Activated CD4-positive, alpha-beta T cell treated with anti-CD3 and anti-CD28 coated beads, Interleukin-2, Interleukin-6, amounts not matched to agents 100 ng/mL and 50 ng/mL, durations not matched to agents 16 hours and 8 hours (primary cell): Measurements from ENCODE around the gene TMTC4.

Source experiments
- DNase-seq: peaks from one replicate; pipeline ENCODE4 v3.0.0-alpha.2; 2020

Gene TMTC4

DNA sequence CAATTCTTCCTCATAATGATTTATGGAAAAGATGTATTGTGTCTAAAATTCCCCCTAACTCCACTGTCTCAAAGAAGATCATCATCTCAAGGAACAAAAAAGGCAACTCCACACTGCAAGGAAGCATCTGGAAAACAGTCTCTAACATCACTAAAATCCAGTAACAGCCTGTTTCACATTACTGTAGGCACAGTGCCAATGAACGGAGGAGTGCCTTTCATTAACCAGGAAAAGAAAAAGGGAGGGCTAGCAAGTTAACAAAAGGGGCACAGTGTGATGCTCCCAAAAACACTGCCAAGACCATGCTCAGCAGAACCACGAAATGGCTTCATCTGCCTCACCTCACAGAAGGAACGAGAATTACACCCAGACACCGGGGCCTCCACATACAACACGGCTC, 8.5 kb downstream of the TMTC4 start:
- no peak for DNase-seq

DNA sequence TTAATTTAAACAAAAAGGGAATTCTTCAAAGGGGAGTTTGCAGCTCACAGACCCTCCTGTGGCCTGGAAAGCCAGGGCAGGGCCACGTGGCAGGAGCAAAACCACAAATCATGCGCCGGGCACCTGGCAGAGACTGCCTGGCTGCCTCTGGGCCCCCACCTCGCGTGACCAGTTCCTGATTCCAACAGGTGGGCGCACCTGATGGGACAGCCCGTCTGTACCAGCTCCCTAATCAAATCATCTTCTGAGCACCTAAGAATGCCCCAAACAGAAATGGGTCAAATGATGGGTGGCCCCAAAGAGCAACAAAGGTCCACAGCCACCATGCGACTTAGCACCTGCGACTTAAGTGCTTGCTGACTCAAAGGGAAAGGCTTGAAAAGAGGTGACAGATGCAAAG, 9.2 kb downstream of the TMTC4 start:
- no peak for DNase-seq

DNA sequence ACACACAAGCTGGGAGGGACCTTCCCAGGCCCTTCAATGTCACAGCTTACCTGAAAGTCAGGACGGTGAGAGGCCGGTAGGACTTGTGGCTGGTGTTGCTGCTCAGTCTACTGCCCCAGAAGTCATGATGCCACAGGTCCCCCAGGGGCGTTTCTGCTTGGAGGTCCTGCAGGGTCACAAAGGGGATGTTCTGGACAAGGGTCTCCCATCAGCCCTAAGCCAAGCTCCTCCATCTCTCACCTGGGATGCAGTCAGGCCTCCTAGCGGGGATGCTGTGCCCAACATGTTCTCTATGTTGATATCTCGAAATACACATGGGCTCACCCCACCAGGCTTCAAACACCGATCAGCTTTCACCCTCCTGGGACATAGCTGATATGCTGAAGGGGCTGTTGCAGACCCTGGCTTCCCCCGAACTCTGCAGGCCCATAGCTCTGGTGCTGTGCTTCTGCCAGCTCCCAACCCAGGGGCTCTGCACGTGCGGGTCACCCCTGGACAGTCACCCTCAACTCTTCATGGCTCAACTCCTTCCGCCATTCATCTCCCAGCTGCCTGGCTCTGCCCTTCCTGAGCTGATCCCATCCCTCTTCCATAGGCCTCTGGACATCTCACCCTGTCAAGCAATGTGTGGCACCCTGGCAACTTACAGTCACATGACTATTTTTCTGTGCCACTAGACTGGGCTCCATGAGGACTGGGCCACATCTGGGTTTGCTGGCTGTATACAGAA, 10.3 kb downstream of the TMTC4 start:
- no peak for DNase-seq

DNA sequence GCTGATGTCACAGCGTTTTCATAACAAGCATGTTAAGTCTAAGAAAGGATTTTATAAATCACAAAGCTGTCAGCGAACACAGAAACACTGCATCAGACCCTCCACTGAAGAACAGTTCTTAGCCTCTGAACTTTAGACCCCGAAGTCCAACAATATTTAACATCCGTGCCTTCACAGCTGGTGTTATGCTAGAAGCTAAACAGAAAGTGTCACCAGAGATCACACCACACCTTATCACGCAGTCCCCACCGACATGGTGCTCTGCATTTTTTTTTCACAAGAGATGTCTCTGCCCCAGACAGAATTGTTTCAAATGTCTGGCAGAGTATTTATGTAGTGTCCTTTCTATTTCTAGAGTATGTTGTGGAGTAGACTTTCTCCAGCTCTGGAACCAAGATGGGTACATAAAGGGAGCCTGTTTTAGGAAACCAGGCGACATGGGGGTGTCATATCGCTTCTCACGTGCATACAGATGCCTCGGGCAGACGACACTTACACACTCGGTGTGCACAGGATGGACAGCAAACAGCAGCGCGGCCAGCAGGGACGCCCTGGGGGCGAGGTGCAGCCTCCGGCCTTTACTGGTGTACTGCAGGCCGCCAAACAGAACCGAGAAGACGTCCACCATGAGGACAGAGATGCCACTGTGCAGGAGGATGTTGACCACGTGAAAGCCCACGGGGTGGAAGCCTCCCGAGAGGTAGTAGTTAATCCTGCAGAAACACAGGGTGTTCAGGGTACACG, 12.0 kb downstream of the TMTC4 start:
- DNase-seq, result no peak

DNA sequence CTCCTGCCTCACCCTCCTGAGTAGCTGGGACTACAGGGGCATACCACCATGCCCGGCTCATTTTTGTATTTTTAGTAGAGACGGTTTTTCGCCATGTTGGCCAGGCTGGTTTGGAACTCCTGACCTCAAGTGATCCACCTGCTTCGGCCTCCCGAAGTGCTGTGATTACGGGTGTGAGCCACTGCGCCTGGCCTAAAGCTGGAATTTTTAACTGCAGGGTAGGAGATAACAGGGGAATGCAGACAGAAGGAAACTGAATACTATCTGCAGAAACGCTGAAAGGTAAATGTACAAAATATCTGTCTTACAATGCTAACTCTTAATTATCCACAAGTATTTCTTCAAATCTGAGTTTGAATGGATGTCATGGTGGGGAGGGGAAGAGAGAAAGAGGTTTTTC, 13.8 kb downstream of the TMTC4 start:
- DNase-seq, result no peak

DNA sequence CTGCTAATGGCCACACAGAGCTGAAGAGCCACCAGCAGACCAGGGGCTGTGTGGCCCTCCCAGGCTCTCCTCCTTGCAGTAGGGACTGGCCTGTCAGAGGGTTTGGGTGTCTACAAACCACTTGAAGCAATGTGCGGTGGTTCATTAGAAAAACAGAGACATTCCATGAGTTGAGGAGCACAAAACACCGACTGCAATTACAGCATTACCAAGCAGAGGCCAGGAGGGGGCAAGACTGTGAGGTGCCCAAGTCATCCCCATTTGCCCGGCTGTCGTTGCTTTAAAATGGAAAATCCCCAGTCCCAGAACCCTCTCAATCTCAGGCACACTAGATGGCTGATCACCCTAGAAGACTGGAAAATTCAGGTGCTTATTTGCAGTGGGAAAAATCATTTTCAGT, 15.0 kb downstream of the TMTC4 start:
- DNase-seq, result no peak

DNA sequence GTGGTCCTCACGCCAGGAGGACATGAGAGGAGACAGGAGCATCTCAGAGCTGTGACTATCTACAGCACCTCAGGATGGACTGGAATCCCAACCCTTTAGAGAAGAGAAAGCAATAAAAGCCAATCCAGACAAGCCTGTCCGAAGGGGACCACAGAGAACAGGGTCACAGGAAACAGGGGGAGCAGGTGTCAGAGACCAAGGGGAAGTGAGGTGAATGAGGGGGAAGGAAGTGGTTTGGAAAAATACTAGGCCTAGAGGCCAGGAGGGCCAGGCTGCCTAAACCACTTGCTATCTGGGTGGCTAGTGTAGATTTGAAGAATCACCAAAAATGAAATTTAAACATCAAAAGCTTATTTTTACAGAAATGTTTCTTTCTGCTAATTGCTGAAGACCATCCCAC, 16.2 kb downstream of the TMTC4 start:
- peak; percentile 33 for DNase-seq

DNA sequence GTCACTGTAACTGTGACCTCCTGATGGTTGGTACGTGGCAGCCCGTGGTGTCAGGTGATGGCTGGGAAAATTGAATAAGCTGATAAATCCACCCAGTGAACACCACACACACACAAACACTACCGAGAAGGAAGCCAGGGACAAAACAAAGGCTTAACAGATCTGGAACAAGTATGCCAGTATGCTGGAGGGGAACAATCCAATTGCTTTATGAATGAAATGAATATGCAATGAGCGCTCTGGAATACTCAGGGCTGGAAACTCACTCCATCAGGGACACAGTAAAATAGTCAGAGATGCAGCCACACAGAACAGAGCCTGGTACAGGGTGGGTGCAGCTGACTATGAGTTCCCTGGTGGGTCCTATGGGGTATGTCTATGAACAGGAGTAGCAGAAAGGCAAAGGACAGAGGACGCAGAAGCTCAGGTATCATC, 16.7 kb downstream of the TMTC4 start:
- no peak for DNase-seq

DNA sequence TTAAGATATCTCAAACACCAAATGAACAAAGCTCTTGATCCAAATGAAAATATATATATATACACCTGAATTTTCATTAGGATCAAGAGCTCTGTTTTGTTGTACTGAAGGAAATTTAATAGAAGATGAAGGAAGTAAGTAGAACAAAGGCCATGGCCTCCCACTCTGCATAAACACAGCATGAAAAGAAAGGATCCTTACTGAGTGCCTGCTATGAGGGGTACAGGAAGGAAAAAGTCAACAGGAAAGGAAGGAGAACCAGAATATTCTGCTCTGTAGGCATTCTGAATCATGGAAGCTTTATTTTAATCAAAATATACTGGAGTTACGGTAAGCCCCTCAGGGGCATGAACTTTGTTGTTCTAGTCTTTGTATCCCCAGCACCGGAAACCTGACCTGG, 22.1 kb downstream of the TMTC4 start:
- no peak for DNase-seq

DNA sequence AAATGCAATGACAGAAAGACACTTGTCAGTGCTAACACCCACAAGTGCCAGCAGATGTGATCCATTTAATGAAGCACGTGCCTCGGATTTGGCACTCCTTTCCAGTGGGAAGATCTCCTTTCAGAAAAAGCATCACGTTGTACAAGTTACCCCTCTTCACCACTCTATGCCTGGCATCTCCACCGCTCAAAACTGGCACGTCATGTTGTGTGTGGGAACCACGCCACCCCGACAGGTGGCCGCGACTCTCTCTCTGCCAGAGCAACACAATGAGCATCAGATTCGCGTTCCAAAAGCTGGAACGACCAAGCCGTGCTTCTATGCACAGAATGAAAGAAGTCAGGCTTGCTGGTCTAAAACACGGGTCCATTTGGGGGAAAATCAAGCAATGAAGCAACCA, 24.3 kb downstream of the TMTC4 start:
- DNase-seq, result no peak

DNA sequence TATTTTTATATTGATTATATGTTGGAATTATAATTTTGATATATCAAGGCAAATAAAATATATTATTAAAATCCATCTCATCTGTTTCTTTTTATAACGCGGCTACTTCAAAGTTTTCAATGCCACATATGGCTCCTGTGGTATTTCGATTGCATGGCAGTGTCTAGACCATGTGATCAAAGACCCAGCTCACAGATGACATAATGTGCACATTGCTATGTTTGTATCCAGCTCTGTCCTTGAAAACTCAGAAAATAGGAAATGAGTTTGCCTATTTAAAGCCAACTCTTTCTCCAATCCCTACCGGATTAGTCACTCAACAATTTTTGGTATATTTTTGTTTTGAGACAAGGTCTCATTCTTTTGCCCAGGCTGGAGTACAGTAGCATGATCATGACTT, 26.2 kb downstream of the TMTC4 start:
- no peak for DNase-seq

DNA sequence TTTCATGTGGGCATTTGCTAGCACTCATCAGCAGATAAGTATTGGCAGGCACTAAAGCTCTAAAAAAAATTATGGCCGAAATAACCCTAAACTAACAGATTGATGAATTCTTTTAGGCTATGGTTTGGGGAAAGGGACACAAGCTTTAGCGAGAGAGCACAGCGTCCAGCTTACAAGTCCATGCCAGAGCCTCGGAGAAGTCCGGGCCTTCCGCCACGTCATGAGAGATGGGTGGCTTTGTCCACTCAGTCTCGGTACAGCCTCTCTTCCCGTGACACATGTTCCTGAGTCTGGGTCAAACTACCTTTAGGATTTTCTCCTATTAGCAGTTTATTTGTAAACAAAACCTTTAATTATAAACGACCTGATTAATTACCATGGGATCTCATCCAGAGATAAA, 27.7 kb downstream of the TMTC4 start:
- DNase-seq, result no peak

DNA sequence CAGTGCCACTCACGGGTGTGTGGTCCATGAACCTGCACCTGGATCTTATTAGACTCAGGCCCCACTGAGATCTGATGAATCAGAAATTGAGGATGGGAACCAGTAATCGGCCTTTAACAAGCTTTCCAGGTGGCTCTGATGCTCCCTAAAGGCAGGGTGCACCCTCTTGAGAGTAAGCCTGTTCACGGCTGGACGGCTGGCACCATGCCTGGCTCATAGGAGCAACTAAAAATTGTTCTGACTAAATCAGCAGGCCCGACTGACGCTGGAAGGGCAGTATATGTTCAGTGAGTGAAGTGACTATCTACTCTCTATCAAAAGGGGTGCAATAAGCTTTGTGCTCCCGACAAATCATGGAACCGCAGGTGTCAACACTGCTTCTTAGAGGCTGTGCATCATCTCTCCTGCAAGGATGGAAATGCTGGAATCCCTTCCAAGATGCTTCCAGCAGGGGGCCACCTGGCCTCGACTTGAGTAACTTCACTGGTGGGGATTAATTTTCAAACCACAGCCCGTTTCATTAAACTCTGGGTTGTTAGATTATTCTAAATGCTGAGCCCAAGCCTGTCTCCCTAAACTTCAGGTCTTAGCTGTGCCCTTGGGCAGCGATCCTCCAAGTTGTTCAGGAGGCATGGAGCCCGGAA, 28.4 kb downstream of the TMTC4 start:
- DNase-seq, result no peak

DNA sequence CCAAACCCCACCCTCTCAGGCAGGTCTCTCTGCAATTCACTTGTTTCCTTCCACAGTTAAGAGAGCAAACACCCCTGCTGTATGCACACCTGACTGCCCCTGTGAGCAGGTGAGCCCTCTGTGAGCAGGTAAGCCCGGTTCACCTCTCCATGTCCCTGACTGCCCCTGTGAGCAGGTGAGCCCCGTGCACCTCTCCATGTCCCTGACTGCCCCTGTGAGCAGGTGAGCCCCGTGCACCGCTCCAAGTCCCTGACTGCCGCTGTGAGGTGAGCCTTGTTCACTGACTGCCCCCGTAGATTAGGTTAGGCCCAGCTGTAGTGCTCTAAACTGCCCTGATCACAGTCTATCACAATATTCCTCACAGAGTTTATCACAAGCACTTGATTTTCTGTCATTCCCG, 29.2 kb downstream of the TMTC4 start:
- DNase-seq, result no peak

DNA sequence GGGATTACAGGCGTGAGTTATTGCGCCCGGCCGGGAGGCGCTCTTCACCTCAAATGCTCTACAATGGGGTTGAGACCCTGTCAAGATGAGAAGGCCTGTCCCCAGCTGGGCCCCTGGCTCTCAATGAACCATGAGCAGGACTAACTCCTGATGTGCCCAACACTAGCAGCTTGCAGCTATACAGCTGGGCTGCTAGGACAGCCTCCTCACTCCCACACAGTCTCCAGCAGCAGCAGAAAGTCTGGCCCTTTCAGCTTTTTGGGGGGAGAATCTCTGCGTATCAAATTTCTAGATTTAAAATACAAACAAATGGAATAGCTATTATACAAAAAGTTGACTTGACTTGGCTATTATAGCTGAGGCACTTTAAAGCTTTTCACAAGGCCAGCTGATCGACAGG, 30.2 kb downstream of the TMTC4 start:
- DNase-seq, result no peak

DNA sequence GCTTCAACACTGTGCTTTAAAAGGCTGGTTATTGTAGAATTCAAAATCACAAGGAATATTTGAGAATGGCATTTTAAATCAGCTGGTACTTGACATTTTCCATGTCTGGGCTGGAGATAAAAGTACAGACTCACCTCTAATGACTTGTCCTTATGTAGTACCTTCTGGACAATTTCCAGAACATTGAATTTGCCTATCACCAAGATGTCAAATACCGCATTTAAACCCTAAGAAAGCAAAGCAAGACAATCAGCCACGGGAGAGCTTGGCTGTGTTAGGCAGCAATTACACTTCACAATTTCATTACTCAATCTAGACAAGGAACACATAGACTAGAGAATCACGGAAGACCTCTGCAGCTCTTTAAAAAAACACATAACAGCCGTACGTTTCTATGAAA, 36.8 kb downstream of the TMTC4 start:
- no peak for DNase-seq

DNA sequence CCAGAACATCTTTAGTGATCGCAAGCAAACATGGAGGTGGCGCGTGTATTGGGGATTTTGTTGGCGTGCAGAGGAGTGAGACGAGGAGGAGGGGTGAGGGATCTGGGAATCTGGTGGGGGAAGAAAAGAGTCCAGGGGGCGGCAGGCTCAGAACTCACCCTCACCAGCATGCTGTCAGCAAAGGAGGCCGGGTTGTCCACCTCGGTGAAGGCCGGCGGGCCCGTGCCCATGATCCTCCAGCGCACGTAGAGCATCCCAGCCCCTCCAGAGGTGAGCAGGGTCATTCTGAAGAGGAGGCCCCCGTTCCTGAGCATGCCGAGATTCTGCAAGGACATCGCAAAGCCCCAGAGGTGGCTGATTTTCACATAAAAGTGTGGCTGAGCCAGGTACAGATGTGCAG, 37.2 kb downstream of the TMTC4 start:
- DNase-seq, result no peak

DNA sequence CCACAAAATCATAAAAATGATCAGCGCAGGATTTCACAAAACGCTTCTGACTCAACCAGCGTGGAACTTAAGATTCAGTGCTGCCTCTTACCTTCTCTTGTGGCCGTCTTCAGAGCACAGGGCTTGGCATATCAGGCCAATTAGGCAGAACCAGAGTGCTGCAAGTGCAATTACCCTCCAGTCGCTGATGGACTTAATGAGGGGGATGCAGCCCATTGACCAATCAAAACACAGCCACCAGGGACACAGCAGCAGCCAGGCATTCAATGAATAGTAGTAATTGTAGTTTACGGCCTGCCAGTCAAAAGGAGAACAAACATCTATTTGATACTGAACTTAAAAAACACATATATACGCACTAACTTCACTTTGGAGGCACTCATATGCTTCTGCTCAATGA, 38.2 kb downstream of the TMTC4 start:
- no peak for DNase-seq

DNA sequence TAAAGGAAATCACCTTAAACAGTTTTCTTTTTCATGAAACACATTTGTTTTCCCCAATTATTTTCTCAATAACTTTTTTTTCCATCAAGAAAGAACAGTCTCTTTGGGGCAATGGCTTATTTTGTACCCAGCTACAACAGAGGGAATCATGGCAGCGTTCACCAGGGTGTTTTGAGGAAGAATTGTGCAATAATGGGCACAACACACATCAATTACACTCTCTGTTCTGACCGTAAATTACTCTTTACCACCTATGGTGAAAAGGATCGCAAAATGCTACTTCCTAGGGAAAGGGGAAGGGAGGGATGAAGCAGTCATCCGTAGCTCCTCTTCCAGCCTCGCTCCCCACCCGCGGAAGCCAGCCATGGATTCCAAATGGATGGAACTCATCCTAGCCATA, 38.6 kb downstream of the TMTC4 start:
- no peak for DNase-seq

DNA sequence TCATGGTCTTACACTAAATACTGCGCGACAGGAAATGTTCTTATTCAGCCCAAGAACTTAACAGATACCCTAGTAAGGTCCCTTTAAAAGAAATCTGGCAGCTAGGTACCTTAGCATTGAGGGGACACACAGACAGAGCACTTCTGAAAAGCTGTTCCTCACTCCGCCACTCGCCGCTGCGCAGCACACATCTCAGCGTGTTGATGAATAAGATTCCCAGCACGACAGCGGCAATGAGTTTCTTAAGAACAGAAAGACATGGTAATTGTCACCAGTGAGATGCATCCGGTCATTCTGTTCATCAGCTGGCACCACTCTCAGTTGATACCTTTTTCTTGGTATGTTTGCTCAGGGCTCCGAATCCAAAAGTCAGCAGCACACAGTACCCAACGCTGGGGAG, 39.9 kb downstream of the TMTC4 start:
- no peak for DNase-seq

DNA sequence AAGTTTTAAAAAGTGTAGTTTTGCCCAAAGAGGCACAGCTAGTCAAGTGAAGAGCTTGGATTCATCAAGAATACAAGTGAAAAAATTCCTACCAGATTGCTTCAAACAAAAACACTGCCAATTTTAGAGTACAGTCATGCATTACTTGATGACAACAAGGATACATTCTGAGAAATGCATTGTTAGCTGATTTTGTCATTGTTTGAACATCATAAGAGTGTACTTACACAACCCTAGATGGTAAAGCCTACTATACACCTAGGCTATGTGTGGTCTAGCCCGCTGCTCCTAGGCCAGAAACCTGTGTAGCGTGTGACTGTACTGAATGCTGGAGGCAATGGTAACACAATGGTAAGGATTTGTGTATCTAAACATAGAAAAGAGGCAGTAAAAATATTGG, 41.1 kb downstream of the TMTC4 start:
- no peak for DNase-seq

DNA sequence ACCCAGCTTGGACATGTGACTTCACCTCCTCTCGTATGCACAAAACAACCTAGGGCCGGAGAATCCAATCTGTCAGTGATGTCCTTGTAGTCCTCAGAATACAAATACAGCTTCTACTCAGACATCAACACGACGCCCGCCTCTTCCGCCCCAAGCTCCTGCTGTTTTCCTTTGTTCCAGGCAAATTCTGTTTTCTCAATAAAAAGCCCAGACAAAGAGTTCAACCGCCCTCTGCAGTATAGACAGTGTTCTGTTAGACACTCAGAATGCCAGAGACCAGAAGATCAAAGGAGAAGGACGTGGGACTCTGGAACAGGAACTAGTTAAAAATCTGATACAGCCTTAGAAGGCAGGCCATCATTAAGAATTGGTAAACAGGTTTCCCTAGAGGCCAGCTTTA, 44.0 kb downstream of the TMTC4 start:
- no peak for DNase-seq

DNA sequence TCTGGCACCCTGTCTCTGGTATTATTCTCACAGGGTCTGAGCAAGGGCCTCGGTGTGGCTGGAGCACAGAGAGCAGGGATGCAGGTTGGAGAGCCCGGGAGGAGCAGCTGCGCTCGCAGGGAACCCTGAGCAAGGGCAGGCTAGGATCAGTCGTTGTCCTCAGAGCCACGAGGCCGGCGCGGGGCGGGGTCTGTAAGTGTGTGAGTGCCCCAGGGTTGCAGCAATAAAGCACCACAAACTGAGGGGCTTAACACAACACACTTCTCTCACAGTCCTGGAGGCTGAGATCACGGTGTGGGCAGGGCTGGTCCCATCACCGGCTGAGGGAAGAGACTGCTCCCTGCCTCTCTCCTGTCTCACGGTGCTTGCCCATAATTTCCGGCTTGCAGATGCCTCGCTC, 47.5 kb downstream of the TMTC4 start:
- DNase-seq, result no peak

DNA sequence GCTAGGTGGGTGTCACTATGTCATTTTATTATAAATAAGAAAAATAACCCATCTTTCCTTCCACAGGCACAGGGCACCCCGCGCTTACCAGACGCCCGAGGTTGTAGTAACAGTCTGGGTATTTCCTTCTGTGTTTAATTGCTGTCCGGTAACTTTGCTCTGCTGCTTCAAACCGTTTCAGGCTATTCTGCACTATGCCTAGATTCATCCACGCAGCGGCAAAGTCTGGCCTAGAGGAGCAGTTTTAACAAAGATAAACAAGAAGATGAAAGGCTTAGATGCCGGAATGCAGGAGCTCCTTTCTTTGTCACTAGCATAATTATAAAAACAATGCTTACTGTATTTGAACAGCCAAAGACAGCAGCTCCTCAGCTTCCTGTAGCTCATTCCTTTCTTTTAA, 49.1 kb downstream of the TMTC4 start:
- no peak for DNase-seq
